Right atrium auricular region (tissue), 2 donors: ENCODE measurements around the gene GNA15. TPM values are rescaled to one million over a fixed set of nuclear protein-coding genes. Genes with fewer than 3 reads are reported as not detected.

Experiments used
- DNase-seq: peaks from one replicate; pipeline ENCODE4 v3.0.0-alpha.2; 2019; ENCODE audit warnings: low spot score
- H3K27ac ChIP-seq, 2 donors: fragments of 200-600 bp; sonication (generic); 1 replicate in 1 of 2; 2 replicates in 1 of 2; pipeline ENCODE4 v1.5.1; 2016 to 2019
- H3K27me3 ChIP-seq, 2 donors: fragments of 200-600 bp; sonication (generic); one replicate each; pipeline versions ENCODE4 v1.5.1 to v1.6.0; 2017 to 2019
- H3K36me3 ChIP-seq: fragments of 200-600 bp; sonication (generic); one replicate; pipeline ENCODE4 v1.5.1; 2016
- H3K4me1 ChIP-seq, 2 donors: fragments of 200-600 bp; sonication (generic); one replicate each; pipeline versions ENCODE4 v1.5.1 to v1.6.0; 2017 to 2019
- H3K4me3 ChIP-seq, 2 donors: fragments of 200-600 bp; sonication (generic); 1 replicate in 1 of 2; 2 replicates in 1 of 2; pipeline ENCODE4 v1.5.1; 2017 to 2019; ENCODE audit warnings: mild to moderate bottlenecking in 1 of 2, moderate library complexity in 1 of 2
- H3K9me3 ChIP-seq, 2 donors: fragments of 200-600 bp; sonication (generic); one replicate each; pipeline ENCODE4 v1.5.1; 2019
- CTCF ChIP-seq, 2 donors: fragments of 200-600 bp; sonication (generic); IDR thresholded peaks; one replicate each; pipeline ENCODE4 v1.5.1; 2019; ENCODE audit warnings: antibody characterized with exemption in 2 of 2
- total RNA-seq, 2 donors: library from RNA; depleted of rRNA; stranded (reverse); fragments of >200 nt; gene quantifications; one replicate each; pipeline ENCODE4 v1.1.0, GENCODE V29; 2016

The GNA15 gene
- total RNA-seq, 2 donors from 2014 or later: 0.74 to 3.0 TPM

GRCh38 chr19:3125900-3126524 is 9.8 kb upstream of the GNA15 start:
- peak; percentile 61 to 82 for TF ChIP-seq CTCF (IDR thresholded peaks at IDR 0.05)
- Histone ChIP-seq H3K27me3 (no peaks in the 10 kb centered on the region), H3K27ac (no peak overlapping the region), H3K4me3 (no peak overlapping the region), H3K9me3 (no peaks in the 10 kb centered on the region), H3K4me1 (no peaks in the 10 kb centered on the region), H3K36me3 (peaks cover 18% of the 10 kb centered on the region)
- no peak for DNase-seq

- no peak for DNase-seq
- TF ChIP-seq CTCF (IDR thresholded peaks at IDR 0.05): peak in 1 of 2 donors; percentile 53
- H3K4me1 ChIP-seq: no peaks in the 10 kb centered on the region
These were observed 6.7 kb upstream of the GNA15 start for GRCh38 chr19:3129112-3129511.

GRCh38 chr19:3131168-3131567 is 4.7 kb upstream of the GNA15 start:
- no peak for DNase-seq
- Histone ChIP-seq H3K9me3 (no peaks in the 10 kb centered on the region), H3K27me3 (no peaks in the 10 kb centered on the region), H3K27ac (no peak overlapping the region), H3K4me1 (no peaks in the 10 kb centered on the region), H3K36me3 (no peaks in the 10 kb centered on the region), H3K4me3 (no peak overlapping the region)
- TF ChIP-seq CTCF (IDR thresholded peaks at IDR 0.05): no peak

More at GRCh38 chr19:3129112-3129511, 6.7 kb upstream of the GNA15 start:
- Histone ChIP-seq H3K36me3 (no peaks in the 10 kb centered on the region), H3K27me3 (no peaks in the 10 kb centered on the region), H3K27ac (no peak overlapping the region), H3K9me3 (no peaks in the 10 kb centered on the region), H3K4me3 (no peak overlapping the region)

GRCh38 chr19:3132971-3133792 is 2.7 kb upstream of the GNA15 start:
- peak overlapping the region; percentile 46 to 53 for H3K27ac ChIP-seq
- peak overlapping the region in 1 of 2 donors; percentile 2 for H3K4me3 ChIP-seq
- DNase-seq: peak; percentile 71
- H3K9me3 ChIP-seq: no peaks in the 10 kb centered on the region
- no peak for TF ChIP-seq CTCF (IDR thresholded peaks at IDR 0.05)
- H3K36me3 ChIP-seq: no peaks in the 10 kb centered on the region
- H3K4me1 ChIP-seq: peaks cover 0 to 7% of the 10 kb centered on the region in 2 donors
- no peaks in the 10 kb centered on the region for H3K27me3 ChIP-seq

GRCh38 chr19:3133793-3134116 is 2.1 kb upstream of the GNA15 start:
- peak overlapping the region in 1 of 2 donors; percentile 46 for H3K27ac ChIP-seq
- H3K4me1 ChIP-seq: peaks cover 0 to 7% of the 10 kb centered on the region in 2 donors
- H3K4me3 ChIP-seq: no peak overlapping the region
- no peaks in the 10 kb centered on the region for H3K36me3 ChIP-seq
- no peaks in the 10 kb centered on the region for H3K27me3 ChIP-seq
- TF ChIP-seq CTCF (IDR thresholded peaks at IDR 0.05): no peak
- no peaks in the 10 kb centered on the region for H3K9me3 ChIP-seq
- DNase-seq: no peak
